Measurements from ENCODE around the gene FOXE1. TPM values are rescaled to one million over a fixed set of nuclear protein-coding genes. Genes with fewer than 3 reads are reported as not detected.

FOXE1 gene
- total RNA-seq, 1 experiment from 2014 or later = not detected

Other genes with a start within 250 kb of the FOXE1 start
- 16.0 TPM for gene TSTD2, start 219.9 kb upstream of the FOXE1 start, total RNA-seq (2021; ENCODE audit: unreplicated experiment)
- 32.9 TPM for gene NCBP1, start 219.4 kb upstream of the FOXE1 start, total RNA-seq (2021; ENCODE audit: unreplicated experiment)
- gene XPA, start 155.9 kb upstream of the FOXE1 start, total RNA-seq (2021; ENCODE audit: unreplicated experiment) = 9.3 TPM
- gene TRMO, start 69.3 kb downstream of the FOXE1 start, total RNA-seq (2021; ENCODE audit: unreplicated experiment) = 10.2 TPM
- gene HEMGN, start 84.9 kb downstream of the FOXE1 start, total RNA-seq (2021; ENCODE audit: unreplicated experiment) = not detected
- gene ANP32B, start 130.1 kb downstream of the FOXE1 start, total RNA-seq (2021; ENCODE audit: unreplicated experiment) = 206 TPM
- 48.9 TPM for gene NANS, start 203.5 kb downstream of the FOXE1 start, total RNA-seq (2021; ENCODE audit: unreplicated experiment)

Data from HCT116 (cell line).